Panc1 (cell line): ENCODE results near the gene ANKMY1. TPM values are rescaled to one million over a fixed set of nuclear protein-coding genes. Genes with fewer than 3 reads are reported as not detected.
A peak's percentile ranks its signal among the peaks of the same experiment; 100 is the strongest.

Experiments
- ATAC-seq: fragments of 200-7000 bp; cut with Tn5 transposase; 2 replicates; pipeline ENCODE4 v1.9.1; 2020; ENCODE audit warnings: mild to moderate bottlenecking, moderate library complexity
- BruUV-seq: library from RNA; stranded (reverse); fragments of 400-500 nt; replicated peaks from 2 replicates; lab custom pipeline; 2021; lab: Mats Ljungman, UMichigan
- CTCF ChIA-PET: fragments of 300-600 bp; sonication (Branson Sonifier 250); formaldehyde crosslinking; loops from one replicate; lab custom pipeline; 2022; ENCODE audit warnings: antibody characterized with exemption; lab: Charles Lee
- POLR2A ChIA-PET: fragments of 300-600 bp; sonication (Branson Sonifier 250); formaldehyde crosslinking; loops from one replicate; lab custom pipeline; 2022; ENCODE audit warnings: antibody characterized with exemption; lab: Charles Lee
- DNase-seq: peaks from one replicate; pipeline ENCODE4 v3.0.0-alpha.2; 2010; ENCODE audit warnings: low read depth, low spot score
- H3K27ac ChIP-seq: 2 replicates; pipeline ENCODE4 v1.5.1; 2011; ENCODE audit warnings: mild to moderate bottlenecking, low read length, inconsistent platforms
- H3K27me3 ChIP-seq: fragments of 200-500 bp; sonication (Bioruptor generic); 2 replicates; pipeline ENCODE4 v1.6.0; 2014; ENCODE audit warnings: low read length, inconsistent platforms; ENCODE audit not compliant: control insufficient read depth, insufficient read depth
- H3K36me3 ChIP-seq: fragments of 200-500 bp; sonication (Bioruptor generic); 2 replicates; pipeline ENCODE4 v1.5.1; 2014; ENCODE audit warnings: inconsistent platforms, mild to moderate bottlenecking, low read length, moderate library complexity; ENCODE audit not compliant: control insufficient read depth, insufficient read depth
- H3K4me1 ChIP-seq: 2 replicates; pipeline ENCODE4 v1.5.1; 2011; ENCODE audit warnings: inconsistent platforms, mild to moderate bottlenecking, low read length, moderate library complexity; ENCODE audit not compliant: control insufficient read depth, insufficient read depth
- H3K4me3 ChIP-seq, 2 experiments: 2 replicates each; pipeline ENCODE4 v1.5.1; 2011 to 2012; ENCODE audit warnings: low read depth in 2 of 2, low read length in 2 of 2, mild to moderate bottlenecking in 2 of 2, inconsistent platforms in 1 of 2, moderate library complexity in 1 of 2
- H3K9me3 ChIP-seq: fragments of 200-500 bp; sonication (Bioruptor generic); 2 replicates; pipeline ENCODE4 v1.5.1; 2014; ENCODE audit warnings: low read depth, mild to moderate bottlenecking, inconsistent platforms, low read length, moderate library complexity; ENCODE audit not compliant: control insufficient read depth, insufficient read depth
- POLR2AphosphoS5 ChIP-seq: IDR thresholded peaks from 2 replicates; pipeline ENCODE4 v1.6.1; 2012; ENCODE audit warnings: mild to moderate bottlenecking, low read depth, low read length, moderate library complexity
- SIN3A ChIP-seq: IDR thresholded peaks from 2 replicates; pipeline ENCODE4 v1.6.1; 2012; ENCODE audit warnings: low read depth, mild to moderate bottlenecking, low read length, moderate library complexity, borderline replicate concordance; ENCODE audit not compliant: insufficient read depth
- TCF7L2 ChIP-seq: IDR thresholded peaks from 2 replicates; pipeline ENCODE4 v1.6.1; 2011; ENCODE audit warnings: mild to moderate bottlenecking, low read depth, low read length, inconsistent platforms
- in situ Hi-C: cut with HindIII; loops from 2 replicates; pipeline ENCODE4 v1.10.0; 2016; ENCODE audit warnings: low sequenced_read_pairs, low pct_unique_long_range_greater_than_20kb
- intact Hi-C: fragments of 100-400 bp; cut with micrococcal nuclease; formaldehyde crosslinking; loops from one replicate; pipeline ENCODE4 v1.10.0; 2022; ENCODE audit not compliant: unreplicated experiment
- total RNA-seq: library from RNA; stranded (reverse); gene quantifications from one replicate; pipeline ENCODE4 v1.2.1, GENCODE V29; 2021; ENCODE audit not compliant: unreplicated experiment
- TF ChIP-seq, protein P1 (sequence below): fragments of 450-650 bp; IDR thresholded peaks from 2 replicates; pipeline ENCODE4 v1.5.1; 2017; ENCODE audit warnings: mild to moderate bottlenecking
- TF ChIP-seq, protein P2 (sequence below), 2 experiments: IDR thresholded peaks; 2 replicates each; pipeline ENCODE4 v1.6.1; 2011 to 2012; ENCODE audit warnings: low read depth in 2 of 2, control low read depth in 1 of 2, low read length in 1 of 2, mild to moderate bottlenecking in 1 of 2, moderate library complexity in 1 of 2; ENCODE audit not compliant: insufficient read depth in 1 of 2

The ANKMY1 gene
- total RNA-seq, 1 experiment from 2014 or later: 19.5 TPM

DNA sequence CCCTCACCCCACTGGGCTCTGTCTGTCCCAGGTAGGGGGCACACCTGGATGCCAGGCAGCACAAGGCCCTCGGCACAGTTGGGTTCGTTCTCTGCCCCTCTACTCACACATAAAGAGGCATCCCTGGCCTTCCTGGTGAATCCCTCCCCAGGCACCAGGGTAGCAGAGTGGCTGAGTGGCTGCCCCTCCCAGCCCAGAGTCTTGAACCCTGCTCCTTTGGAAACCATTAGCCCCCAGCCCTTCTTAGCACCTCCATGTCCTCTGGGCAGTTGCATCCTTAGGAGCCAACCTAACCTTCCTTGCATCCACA lies 120.3 kb downstream of the ANKMY1 start:
- H3K4me3 ChIP-seq: no peak overlapping the region
- in situ Hi-C loops: no loop called here

DNA sequence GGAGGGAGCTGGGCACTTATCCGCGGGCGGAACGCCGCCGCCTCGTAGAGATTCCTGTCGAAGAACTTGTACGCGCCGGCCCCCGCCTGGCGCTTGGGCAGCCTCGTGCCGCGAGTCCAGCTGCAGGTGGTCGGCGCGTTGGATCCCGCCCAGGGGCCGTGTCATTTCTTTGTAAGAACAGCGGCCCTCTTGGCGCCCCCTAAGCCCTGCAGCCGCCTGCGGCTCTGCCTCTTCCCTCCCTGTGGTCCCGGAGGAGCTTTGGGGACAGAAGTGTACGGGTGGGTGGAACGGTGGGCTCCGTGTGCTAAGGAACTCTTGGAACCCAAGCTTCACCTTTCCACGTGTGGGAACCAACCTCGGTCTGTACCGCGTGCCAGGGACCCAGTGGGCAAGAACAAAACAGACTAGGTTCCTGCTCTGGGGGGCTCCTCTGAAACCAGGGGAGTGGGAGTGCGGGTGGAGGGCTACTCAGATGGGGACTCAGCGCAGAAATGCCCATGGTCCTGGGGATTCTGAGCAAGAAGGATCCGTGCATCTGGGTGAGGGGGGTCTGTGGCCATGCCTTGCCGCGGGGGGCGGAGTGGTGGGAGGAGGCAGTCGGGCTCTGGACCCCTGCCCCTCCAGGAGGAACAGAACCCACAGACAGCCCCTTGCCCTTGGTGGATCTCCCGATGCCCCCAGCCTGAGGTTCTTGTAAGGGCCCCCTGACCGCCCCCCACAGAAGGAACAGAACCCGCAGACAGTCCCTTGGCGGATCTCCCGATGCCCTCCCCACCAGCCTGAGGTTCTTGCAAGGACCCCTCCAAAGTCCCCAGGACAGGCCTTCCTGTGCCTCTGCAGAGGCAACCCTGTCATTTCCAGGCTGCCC lies 120.9 kb downstream of the ANKMY1 start:
- H3K9me3 ChIP-seq: no peaks in the 10 kb centered on the region
- H3K4me1 ChIP-seq: peaks cover 12% of the 10 kb centered on the region
- POLR2A ChIA-PET: no interaction called here
- no peak for DNase-seq
- TSS peak; percentile 66 for BruUV-seq
- no peak overlapping the region for H3K27ac ChIP-seq
- no peak for ATAC-seq
- CTCF ChIA-PET: interaction anchor here (0.6 to 1.2 kb wide), 2 partner anchors 204 to 219 kb away, joined by 3 to 6 read pairs; no protein-coding TSS in a partner anchor
- TF ChIP-seq, protein P1, sequence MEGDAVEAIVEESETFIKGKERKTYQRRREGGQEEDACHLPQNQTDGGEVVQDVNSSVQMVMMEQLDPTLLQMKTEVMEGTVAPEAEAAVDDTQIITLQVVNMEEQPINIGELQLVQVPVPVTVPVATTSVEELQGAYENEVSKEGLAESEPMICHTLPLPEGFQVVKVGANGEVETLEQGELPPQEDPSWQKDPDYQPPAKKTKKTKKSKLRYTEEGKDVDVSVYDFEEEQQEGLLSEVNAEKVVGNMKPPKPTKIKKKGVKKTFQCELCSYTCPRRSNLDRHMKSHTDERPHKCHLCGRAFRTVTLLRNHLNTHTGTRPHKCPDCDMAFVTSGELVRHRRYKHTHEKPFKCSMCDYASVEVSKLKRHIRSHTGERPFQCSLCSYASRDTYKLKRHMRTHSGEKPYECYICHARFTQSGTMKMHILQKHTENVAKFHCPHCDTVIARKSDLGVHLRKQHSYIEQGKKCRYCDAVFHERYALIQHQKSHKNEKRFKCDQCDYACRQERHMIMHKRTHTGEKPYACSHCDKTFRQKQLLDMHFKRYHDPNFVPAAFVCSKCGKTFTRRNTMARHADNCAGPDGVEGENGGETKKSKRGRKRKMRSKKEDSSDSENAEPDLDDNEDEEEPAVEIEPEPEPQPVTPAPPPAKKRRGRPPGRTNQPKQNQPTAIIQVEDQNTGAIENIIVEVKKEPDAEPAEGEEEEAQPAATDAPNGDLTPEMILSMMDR: no peak
- TF ChIP-seq SIN3A (no peak), POLR2AphosphoS5 (no peak), TCF7L2 (no peak)
- TF ChIP-seq, protein P2, sequence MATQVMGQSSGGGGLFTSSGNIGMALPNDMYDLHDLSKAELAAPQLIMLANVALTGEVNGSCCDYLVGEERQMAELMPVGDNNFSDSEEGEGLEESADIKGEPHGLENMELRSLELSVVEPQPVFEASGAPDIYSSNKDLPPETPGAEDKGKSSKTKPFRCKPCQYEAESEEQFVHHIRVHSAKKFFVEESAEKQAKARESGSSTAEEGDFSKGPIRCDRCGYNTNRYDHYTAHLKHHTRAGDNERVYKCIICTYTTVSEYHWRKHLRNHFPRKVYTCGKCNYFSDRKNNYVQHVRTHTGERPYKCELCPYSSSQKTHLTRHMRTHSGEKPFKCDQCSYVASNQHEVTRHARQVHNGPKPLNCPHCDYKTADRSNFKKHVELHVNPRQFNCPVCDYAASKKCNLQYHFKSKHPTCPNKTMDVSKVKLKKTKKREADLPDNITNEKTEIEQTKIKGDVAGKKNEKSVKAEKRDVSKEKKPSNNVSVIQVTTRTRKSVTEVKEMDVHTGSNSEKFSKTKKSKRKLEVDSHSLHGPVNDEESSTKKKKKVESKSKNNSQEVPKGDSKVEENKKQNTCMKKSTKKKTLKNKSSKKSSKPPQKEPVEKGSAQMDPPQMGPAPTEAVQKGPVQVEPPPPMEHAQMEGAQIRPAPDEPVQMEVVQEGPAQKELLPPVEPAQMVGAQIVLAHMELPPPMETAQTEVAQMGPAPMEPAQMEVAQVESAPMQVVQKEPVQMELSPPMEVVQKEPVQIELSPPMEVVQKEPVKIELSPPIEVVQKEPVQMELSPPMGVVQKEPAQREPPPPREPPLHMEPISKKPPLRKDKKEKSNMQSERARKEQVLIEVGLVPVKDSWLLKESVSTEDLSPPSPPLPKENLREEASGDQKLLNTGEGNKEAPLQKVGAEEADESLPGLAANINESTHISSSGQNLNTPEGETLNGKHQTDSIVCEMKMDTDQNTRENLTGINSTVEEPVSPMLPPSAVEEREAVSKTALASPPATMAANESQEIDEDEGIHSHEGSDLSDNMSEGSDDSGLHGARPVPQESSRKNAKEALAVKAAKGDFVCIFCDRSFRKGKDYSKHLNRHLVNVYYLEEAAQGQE (IDR thresholded peaks at IDR 0.05; ENCODE audit: insufficient read depth in 1 of 2, low read depth in 2 of 2, low read length in 1 of 2): no peak
- H3K4me3 ChIP-seq: peak overlapping the region; percentile 43 to 64
- intact Hi-C loops (loop anchor here (5.0 kb wide), 1 partner anchor 285 kb away; no protein-coding TSS in a partner anchor), in situ Hi-C loops (no loop called here)
- H3K27me3 ChIP-seq: no peaks in the 10 kb centered on the region
- H3K36me3 ChIP-seq: no peaks in the 10 kb centered on the region; the same call in 1 of the 2 replicates

More for the DNA sequence above, 120.3 kb downstream of the ANKMY1 start:
- no peaks in the 10 kb centered on the region for H3K9me3 ChIP-seq
- TF ChIP-seq TCF7L2 (no peak), POLR2AphosphoS5 (no peak), SIN3A (no peak)
- TF ChIP-seq, protein P2 (IDR thresholded peaks at IDR 0.05; ENCODE audit: insufficient read depth in 1 of 2, low read depth in 2 of 2, low read length in 1 of 2): no peak
- TF ChIP-seq, protein P1: no peak
- peaks cover 12% of the 10 kb centered on the region for H3K4me1 ChIP-seq
- ChIA-PET CTCF (no interaction called here), POLR2A (no interaction called here)
- DNase-seq (no peak), ATAC-seq (no peak)
- H3K27me3 ChIP-seq: no peaks in the 10 kb centered on the region
- no TSS peak for BruUV-seq
- intact Hi-C loops: loop anchor here (5.0 kb wide), 1 partner anchor 285 kb away; no protein-coding TSS in a partner anchor
- H3K36me3 ChIP-seq: no peaks in the 10 kb centered on the region; the same call in 1 of the 2 replicates
- no peak overlapping the region for H3K27ac ChIP-seq
